Cardiac fibroblast (primary cell): ENCODE results near the gene LDHD.

ENCODE experiments used
- DNase-seq, 2 donors: peaks; one replicate each; pipeline versions ENCODE4 v3.0.0 to v3.0.0-alpha.2; 2010; ENCODE audit warnings: low read depth in 2 of 2
- H3K4me3 ChIP-seq, 2 donors: replicated peaks in 1 of 2; 1 replicate in 1 of 2; 2 replicates in 1 of 2; pipeline ENCODE4 v1.5.1; 2011; ENCODE audit warnings: low read depth in 2 of 2, low read length in 2 of 2, mild to moderate bottlenecking in 2 of 2, moderate library complexity in 1 of 2
- TF ChIP-seq, protein P1 (sequence below): IDR thresholded peaks from one replicate; pipeline ENCODE4 v1.5.1; 2011; ENCODE audit warnings: low read depth, mild to moderate bottlenecking, low read length, inconsistent platforms

LDHD gene

DNA sequence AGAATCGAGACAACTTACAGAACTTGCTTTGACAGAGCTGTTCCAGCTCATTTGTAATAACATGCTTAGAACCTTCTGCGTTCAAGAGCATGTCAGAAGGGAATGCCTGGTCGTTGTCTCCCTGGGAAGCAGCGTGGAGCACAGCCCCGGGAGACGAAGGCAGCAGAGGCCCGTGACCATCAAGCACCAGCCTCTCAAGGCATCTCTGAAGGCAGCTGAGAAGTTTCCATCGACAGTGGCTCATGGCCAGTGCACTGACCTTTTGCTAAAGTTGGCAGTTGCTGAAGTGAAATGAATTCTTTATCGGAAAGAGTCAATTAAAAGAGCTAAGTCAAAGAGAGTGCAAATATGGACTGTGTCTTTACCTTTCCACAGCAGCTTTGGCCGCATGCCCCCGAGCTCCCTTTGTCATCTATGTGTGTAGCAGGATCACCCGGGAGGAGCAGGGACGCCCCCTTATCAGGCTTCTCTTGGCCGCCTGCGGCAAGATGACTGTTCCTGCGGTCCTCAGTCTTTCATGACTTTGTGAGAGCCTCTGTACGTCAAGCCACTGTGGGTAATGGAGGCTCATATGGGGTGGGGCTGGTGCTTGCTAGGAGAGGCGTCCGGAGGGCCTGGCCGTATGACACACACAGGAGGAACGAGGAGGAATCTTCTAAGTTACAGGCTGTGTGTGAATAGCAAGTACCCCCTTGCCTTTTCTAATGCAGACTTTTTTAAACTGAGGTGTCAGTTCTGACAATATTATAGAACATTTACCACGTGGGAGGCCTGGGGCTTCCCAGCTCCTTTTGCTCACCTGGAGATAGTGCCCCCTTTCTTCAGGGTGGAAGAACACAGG lies 54.2 kb downstream of the LDHD start:
- peak; percentile 47 to 75 for DNase-seq
- H3K4me3 ChIP-seq = no peak overlapping the region
- TF ChIP-seq, protein P1, sequence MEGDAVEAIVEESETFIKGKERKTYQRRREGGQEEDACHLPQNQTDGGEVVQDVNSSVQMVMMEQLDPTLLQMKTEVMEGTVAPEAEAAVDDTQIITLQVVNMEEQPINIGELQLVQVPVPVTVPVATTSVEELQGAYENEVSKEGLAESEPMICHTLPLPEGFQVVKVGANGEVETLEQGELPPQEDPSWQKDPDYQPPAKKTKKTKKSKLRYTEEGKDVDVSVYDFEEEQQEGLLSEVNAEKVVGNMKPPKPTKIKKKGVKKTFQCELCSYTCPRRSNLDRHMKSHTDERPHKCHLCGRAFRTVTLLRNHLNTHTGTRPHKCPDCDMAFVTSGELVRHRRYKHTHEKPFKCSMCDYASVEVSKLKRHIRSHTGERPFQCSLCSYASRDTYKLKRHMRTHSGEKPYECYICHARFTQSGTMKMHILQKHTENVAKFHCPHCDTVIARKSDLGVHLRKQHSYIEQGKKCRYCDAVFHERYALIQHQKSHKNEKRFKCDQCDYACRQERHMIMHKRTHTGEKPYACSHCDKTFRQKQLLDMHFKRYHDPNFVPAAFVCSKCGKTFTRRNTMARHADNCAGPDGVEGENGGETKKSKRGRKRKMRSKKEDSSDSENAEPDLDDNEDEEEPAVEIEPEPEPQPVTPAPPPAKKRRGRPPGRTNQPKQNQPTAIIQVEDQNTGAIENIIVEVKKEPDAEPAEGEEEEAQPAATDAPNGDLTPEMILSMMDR = peak; percentile 2
